Measurements from ENCODE around the gene GLT1D1. TPM values are rescaled to one million over a fixed set of nuclear protein-coding genes. Genes with fewer than 3 reads are reported as not detected.

Gene GLT1D1
- total RNA-seq, 1 experiment from 2014 or later = not detected

DNA sequence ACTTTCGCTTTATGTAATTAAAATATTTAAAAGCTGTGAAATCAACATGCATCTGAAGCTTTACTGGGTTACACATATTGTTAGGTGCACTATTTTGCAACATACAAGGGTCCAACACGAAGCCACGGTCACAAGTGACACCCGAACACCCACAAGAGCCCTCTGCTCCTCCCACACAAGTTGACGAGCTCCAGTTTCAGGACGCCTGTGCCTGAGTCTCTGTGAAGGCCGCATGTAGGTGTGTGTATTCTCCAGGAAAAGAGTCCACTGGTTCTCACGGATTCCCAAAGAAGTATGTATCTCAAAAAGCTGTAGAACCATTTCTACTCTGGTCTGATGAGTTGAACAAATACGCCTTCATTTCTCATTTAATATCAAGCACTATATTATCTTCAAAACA is 41.5 kb upstream of the GLT1D1 start:
- H3K4me2 ChIP-seq (ENCODE audit: low read length) = no peak overlapping the region
- ATAC-seq (no peak), DNase-seq (no peak)
- H3K27ac ChIP-seq (ENCODE audit: low read length) = no peak overlapping the region
- H3K9ac ChIP-seq (ENCODE audit: low read length) = no peak overlapping the region
- ChIA-PET POLR2A (ENCODE audit: unreplicated experiment) (interaction anchor here (0.6 kb wide), 1 partner anchor 510 kb away, joined by 3 read pairs; no protein-coding TSS in a partner anchor), CTCF (no interaction called here)
- H4K20me1 ChIP-seq (ENCODE audit: low read length) = peaks cover 20% of the 10 kb centered on the region; the same call in 1 of the 2 replicates
- no peaks in the 10 kb centered on the region for H3K9me2 ChIP-seq (replicated peaks; ENCODE audit: low read length)
- no peaks in the 10 kb centered on the region for H3K9me3 ChIP-seq (ENCODE audit: low read length)
- intact Hi-C loops (cut with micrococcal nuclease) = no loop called here
- H3K27me3 ChIP-seq (ENCODE audit: low read length) = no peaks in the 10 kb centered on the region
- no peak overlapping the region for H3K4me3 ChIP-seq (ENCODE audit: low read length)
- H3K4me1 ChIP-seq (ENCODE audit: insufficient read depth, low read length) = no peaks in the 10 kb centered on the region
- BruUV-seq (replicated peaks) = no TSS peak
- H3F3A ChIP-seq (ENCODE audit: low read length, unreplicated experiment) = no peaks in the 10 kb centered on the region
- H2AFZ ChIP-seq (ENCODE audit: low read length) = no peak overlapping the region
- peaks cover 56% of the 10 kb centered on the region for H3K36me3 ChIP-seq (ENCODE audit: low read depth, low read length)
- peaks cover 77% of the 10 kb centered on the region for H3K79me2 ChIP-seq (ENCODE audit: low read length)
- TF ChIP-seq EZH2phosphoT487 (IDR thresholded peaks at IDR 0.05; ENCODE audit: borderline replicate concordance, low read length) (no peak), EZH2 (IDR thresholded peaks at IDR 0.05; ENCODE audit: low read length, unreplicated experiment) (no peak)
- TF ChIP-seq, protein P1, sequence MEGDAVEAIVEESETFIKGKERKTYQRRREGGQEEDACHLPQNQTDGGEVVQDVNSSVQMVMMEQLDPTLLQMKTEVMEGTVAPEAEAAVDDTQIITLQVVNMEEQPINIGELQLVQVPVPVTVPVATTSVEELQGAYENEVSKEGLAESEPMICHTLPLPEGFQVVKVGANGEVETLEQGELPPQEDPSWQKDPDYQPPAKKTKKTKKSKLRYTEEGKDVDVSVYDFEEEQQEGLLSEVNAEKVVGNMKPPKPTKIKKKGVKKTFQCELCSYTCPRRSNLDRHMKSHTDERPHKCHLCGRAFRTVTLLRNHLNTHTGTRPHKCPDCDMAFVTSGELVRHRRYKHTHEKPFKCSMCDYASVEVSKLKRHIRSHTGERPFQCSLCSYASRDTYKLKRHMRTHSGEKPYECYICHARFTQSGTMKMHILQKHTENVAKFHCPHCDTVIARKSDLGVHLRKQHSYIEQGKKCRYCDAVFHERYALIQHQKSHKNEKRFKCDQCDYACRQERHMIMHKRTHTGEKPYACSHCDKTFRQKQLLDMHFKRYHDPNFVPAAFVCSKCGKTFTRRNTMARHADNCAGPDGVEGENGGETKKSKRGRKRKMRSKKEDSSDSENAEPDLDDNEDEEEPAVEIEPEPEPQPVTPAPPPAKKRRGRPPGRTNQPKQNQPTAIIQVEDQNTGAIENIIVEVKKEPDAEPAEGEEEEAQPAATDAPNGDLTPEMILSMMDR (conservative IDR thresholded peaks at IDR 0.05; ENCODE audit: low read depth, low read length) = no peak

DNA sequence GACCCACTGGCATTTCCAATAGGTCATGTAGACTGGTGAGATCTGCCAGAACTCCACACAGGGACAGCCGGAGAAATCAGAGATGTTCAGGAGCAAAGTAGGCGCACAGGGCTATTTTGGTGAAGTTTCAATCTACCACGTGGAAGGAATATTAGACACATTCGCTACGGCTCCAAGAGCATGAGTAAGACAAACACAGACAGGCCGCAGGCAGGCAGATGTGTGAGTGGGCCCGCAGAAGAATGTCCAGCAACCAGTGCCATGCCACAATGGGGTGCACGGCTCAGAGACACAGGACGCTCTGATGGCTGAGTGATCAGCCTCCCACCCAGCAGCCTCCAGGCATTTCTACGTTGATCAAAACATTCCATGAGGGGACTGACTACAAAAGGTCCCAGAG is 39.9 kb upstream of the GLT1D1 start:
- no peak overlapping the region for H3K27ac ChIP-seq (ENCODE audit: low read length)
- H3K79me2 ChIP-seq (ENCODE audit: low read length) = peaks cover 90% of the 10 kb centered on the region
- TF ChIP-seq, protein P1 (conservative IDR thresholded peaks at IDR 0.05; ENCODE audit: low read depth, low read length) = no peak
- TF ChIP-seq EZH2phosphoT487 (IDR thresholded peaks at IDR 0.05; ENCODE audit: borderline replicate concordance, low read length) = no peak
- no peak for TF ChIP-seq EZH2 (IDR thresholded peaks at IDR 0.05; ENCODE audit: low read length, unreplicated experiment)
- DNase-seq (no peak), ATAC-seq (no peak)
- CTCF ChIA-PET = no interaction called here
- H3K9ac ChIP-seq (ENCODE audit: low read length) = no peak overlapping the region
- H3K4me3 ChIP-seq (ENCODE audit: low read length) = no peak overlapping the region
- H3K36me3 ChIP-seq (ENCODE audit: low read depth, low read length) = peaks cover 42% of the 10 kb centered on the region
- H4K20me1 ChIP-seq (ENCODE audit: low read length) = peaks cover 35% of the 10 kb centered on the region
- H3K9me3 ChIP-seq (ENCODE audit: low read length) = no peaks in the 10 kb centered on the region
- no peaks in the 10 kb centered on the region for H3F3A ChIP-seq (ENCODE audit: low read length, unreplicated experiment)
- intact Hi-C loops (cut with micrococcal nuclease) = no loop called here
- POLR2A ChIA-PET (ENCODE audit: unreplicated experiment) = no interaction called here
- no TSS peak for BruUV-seq (replicated peaks)
- H3K27me3 ChIP-seq (ENCODE audit: low read length) = no peaks in the 10 kb centered on the region
- H3K9me2 ChIP-seq (replicated peaks; ENCODE audit: low read length) = no peaks in the 10 kb centered on the region
- no peaks in the 10 kb centered on the region for H3K4me1 ChIP-seq (ENCODE audit: insufficient read depth, low read length)
- no peak overlapping the region for H3K4me2 ChIP-seq (ENCODE audit: low read length)
- no peak overlapping the region for H2AFZ ChIP-seq (ENCODE audit: low read length)

GRCh38 chr12:128813883-128814282 is 39.4 kb upstream of the GLT1D1 start:
- no TSS peak for BruUV-seq (replicated peaks)
- Histone ChIP-seq H3K4me3 (ENCODE audit: low read length) (no peak overlapping the region), H3K79me2 (ENCODE audit: low read length) (peaks cover 91% of the 10 kb centered on the region), H3K9me2 (replicated peaks; ENCODE audit: low read length) (no peaks in the 10 kb centered on the region), H3K9ac (ENCODE audit: low read length) (no peak overlapping the region), H3K27ac (ENCODE audit: low read length) (no peak overlapping the region), H3K4me1 (ENCODE audit: insufficient read depth, low read length) (no peaks in the 10 kb centered on the region), H3K9me3 (ENCODE audit: low read length) (no peaks in the 10 kb centered on the region), H3K27me3 (ENCODE audit: low read length) (no peaks in the 10 kb centered on the region), H2AFZ (ENCODE audit: low read length) (no peak overlapping the region), H4K20me1 (ENCODE audit: low read length) (peaks cover 40% of the 10 kb centered on the region), H3K4me2 (ENCODE audit: low read length) (no peak overlapping the region), H3F3A (ENCODE audit: low read length, unreplicated experiment) (no peaks in the 10 kb centered on the region), H3K36me3 (ENCODE audit: low read depth, low read length) (peaks cover 37% of the 10 kb centered on the region)
- no peak for DNase-seq
- CTCF ChIA-PET = no interaction called here
- intact Hi-C loops (cut with micrococcal nuclease) = no loop called here
- POLR2A ChIA-PET (ENCODE audit: unreplicated experiment) = no interaction called here
- TF ChIP-seq EZH2 (IDR thresholded peaks at IDR 0.05; ENCODE audit: low read length, unreplicated experiment) = no peak
- TF ChIP-seq, protein P1 (conservative IDR thresholded peaks at IDR 0.05; ENCODE audit: low read depth, low read length) = no peak
- TF ChIP-seq EZH2phosphoT487 (IDR thresholded peaks at IDR 0.05; ENCODE audit: borderline replicate concordance, low read length) = no peak
- peak; percentile 42; the same call in 1 of the 2 replicates for ATAC-seq

Data from PC-3 (cell line).